Stomach (tissue), 4 donors: Measurements from ENCODE around the gene STAMBPL1.

Experiments
- EP300 ChIP-seq: sonication (generic); formaldehyde crosslinking; IDR thresholded peaks from one replicate; pipeline ENCODE4 v1.6.1; 2017; ENCODE audit warnings: antibody characterized with exemption
- POLR2A ChIP-seq, 4 donors: fragments of 450-650 bp; IDR thresholded peaks; one replicate each; pipeline ENCODE4 v1.6.1; 2016; ENCODE audit warnings: antibody characterized with exemption in 4 of 4, control low read depth in 2 of 4, mild to moderate bottlenecking in 1 of 4, moderate library complexity in 1 of 4
- POLR2AphosphoS5 ChIP-seq, 3 donors: sonication (generic); formaldehyde crosslinking; IDR thresholded peaks; one replicate each; pipeline ENCODE4 v1.6.1; 2016; ENCODE audit warnings: antibody characterized with exemption in 3 of 3
- TF ChIP-seq, protein P1 (sequence below), 7 experiments: fragments of 450-650 bp in 4 of 7; fragments of 200-600 bp in 3 of 7; sonication (generic) in 3 of 7; IDR thresholded peaks; one replicate each; pipeline ENCODE4 v1.5.1; 2016 to 2019; ENCODE audit warnings: antibody characterized with exemption in 7 of 7, control low read depth in 2 of 7, mild to moderate bottlenecking in 1 of 7

DNA sequence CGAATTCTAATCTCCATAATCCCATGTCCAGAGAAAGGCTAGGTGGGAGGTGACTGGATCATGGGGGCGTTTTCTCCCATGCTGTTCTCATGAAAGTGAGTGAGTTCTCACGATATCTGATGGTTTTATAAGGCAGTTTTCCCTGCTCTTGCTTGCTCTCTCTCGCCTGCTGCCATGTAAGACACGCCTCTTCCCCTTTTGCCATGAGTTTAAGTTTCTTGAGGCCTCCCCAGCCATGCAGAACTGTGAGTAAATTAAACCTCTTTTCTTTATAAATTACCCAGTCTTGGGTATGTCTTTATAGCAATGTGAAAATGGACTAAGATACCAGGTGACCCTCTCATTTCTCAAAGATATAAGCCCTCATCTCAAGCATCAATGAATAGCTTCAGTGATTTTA is 73.6 kb downstream of the STAMBPL1 start:
- no peak for TF ChIP-seq POLR2AphosphoS5 (IDR thresholded peaks at IDR 0.05)
- TF ChIP-seq POLR2A (IDR thresholded peaks at IDR 0.05), result no peak
- TF ChIP-seq, protein P1, sequence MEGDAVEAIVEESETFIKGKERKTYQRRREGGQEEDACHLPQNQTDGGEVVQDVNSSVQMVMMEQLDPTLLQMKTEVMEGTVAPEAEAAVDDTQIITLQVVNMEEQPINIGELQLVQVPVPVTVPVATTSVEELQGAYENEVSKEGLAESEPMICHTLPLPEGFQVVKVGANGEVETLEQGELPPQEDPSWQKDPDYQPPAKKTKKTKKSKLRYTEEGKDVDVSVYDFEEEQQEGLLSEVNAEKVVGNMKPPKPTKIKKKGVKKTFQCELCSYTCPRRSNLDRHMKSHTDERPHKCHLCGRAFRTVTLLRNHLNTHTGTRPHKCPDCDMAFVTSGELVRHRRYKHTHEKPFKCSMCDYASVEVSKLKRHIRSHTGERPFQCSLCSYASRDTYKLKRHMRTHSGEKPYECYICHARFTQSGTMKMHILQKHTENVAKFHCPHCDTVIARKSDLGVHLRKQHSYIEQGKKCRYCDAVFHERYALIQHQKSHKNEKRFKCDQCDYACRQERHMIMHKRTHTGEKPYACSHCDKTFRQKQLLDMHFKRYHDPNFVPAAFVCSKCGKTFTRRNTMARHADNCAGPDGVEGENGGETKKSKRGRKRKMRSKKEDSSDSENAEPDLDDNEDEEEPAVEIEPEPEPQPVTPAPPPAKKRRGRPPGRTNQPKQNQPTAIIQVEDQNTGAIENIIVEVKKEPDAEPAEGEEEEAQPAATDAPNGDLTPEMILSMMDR (IDR thresholded peaks at IDR 0.05), result no peak
- no peak for TF ChIP-seq EP300
